GM06990 (cell line): ENCODE results near the gene SP7.
A peak's percentile ranks its signal among the peaks of the same experiment; 100 is the strongest.

Source experiments
- DNase-seq: peaks from one replicate; pipeline ENCODE4 v3.0.0-alpha.2; 2011; ENCODE audit not compliant: insufficient read length; ENCODE audit errors: extremely low read depth
- H3K27me3 ChIP-seq: replicated peaks from 2 replicates; pipeline ENCODE4 v1.6.0; 2011; ENCODE audit warnings: low read length; ENCODE audit not compliant: control insufficient read depth, insufficient read depth
- H3K36me3 ChIP-seq: 2 replicates; pipeline ENCODE4 v1.5.1; 2011; ENCODE audit warnings: low read length; ENCODE audit not compliant: control insufficient read depth, insufficient read depth
- H3K4me3 ChIP-seq: replicated peaks from 2 replicates; pipeline ENCODE4 v1.5.1; 2011; ENCODE audit warnings: low read depth, mild to moderate bottlenecking, control low read depth, low read length
- TF ChIP-seq, protein P1 (sequence below): IDR thresholded peaks from 2 replicates; pipeline ENCODE4 v1.5.1; 2011; ENCODE audit warnings: low read length, control low read depth, mild to moderate bottlenecking, inconsistent platforms; ENCODE audit not compliant: insufficient read depth, poor library complexity, severe bottlenecking

The SP7 gene

DNA sequence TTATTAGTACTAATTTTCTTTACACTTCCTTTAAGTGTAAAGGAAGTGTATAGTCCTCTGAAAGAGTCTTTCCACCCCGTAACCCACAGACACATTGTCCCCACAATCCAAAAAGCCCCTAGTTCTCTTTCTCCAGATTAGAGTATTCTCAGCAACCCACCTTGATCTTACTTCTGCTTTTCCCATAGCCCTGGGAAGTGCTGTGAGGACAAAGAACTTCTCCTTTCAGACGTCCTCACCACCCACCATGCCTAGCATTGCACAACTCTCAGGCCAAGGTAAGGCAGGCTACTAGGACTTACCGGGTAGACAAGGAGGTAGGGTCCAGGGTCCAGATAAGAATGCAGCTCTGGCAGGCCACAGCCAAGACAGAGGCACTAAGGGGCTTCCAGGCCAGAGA is 22.2 kb downstream of the SP7 start:
- Histone ChIP-seq H3K36me3 (peaks cover 5% of the 10 kb centered on the region), H3K4me3 (no peak overlapping the region), H3K27me3 (no peaks in the 10 kb centered on the region)
- TF ChIP-seq, protein P1, sequence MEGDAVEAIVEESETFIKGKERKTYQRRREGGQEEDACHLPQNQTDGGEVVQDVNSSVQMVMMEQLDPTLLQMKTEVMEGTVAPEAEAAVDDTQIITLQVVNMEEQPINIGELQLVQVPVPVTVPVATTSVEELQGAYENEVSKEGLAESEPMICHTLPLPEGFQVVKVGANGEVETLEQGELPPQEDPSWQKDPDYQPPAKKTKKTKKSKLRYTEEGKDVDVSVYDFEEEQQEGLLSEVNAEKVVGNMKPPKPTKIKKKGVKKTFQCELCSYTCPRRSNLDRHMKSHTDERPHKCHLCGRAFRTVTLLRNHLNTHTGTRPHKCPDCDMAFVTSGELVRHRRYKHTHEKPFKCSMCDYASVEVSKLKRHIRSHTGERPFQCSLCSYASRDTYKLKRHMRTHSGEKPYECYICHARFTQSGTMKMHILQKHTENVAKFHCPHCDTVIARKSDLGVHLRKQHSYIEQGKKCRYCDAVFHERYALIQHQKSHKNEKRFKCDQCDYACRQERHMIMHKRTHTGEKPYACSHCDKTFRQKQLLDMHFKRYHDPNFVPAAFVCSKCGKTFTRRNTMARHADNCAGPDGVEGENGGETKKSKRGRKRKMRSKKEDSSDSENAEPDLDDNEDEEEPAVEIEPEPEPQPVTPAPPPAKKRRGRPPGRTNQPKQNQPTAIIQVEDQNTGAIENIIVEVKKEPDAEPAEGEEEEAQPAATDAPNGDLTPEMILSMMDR, result no peak
- no peak for DNase-seq

- TF ChIP-seq, protein P1, result no peak
- H3K36me3 ChIP-seq, result peaks cover 25% of the 10 kb centered on the region
- H3K4me3 ChIP-seq, result no peak overlapping the region
- H3K27me3 ChIP-seq, result no peaks in the 10 kb centered on the region
- DNase-seq, result no peak
Observed at GRCh38 chr12:53308276-53308675, 27.9 kb downstream of the SP7 start.

DNA sequence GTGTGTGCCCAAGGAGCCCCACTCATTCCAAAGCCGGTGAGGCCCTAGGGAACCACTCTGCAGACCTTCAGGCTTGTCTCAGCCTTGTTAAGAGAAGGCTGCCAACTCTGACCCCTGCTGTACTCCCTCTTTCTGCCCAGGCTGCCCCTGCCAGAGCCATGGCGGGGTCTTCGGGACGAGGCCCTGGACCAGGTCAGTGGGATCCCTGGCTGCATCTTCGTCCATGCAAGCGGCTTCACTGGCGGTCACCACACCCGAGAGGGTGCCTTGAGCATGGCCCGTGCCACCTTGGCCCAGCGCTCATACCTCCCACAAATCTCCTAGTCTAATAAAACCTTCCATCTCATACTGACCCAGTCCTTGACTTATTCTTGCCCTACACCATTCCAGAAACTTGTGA is 29.3 kb downstream of the SP7 start:
- DNase-seq, result no peak
- Histone ChIP-seq H3K36me3 (peaks cover 28% of the 10 kb centered on the region), H3K4me3 (no peak overlapping the region), H3K27me3 (no peaks in the 10 kb centered on the region)
- TF ChIP-seq, protein P1, result no peak

DNA sequence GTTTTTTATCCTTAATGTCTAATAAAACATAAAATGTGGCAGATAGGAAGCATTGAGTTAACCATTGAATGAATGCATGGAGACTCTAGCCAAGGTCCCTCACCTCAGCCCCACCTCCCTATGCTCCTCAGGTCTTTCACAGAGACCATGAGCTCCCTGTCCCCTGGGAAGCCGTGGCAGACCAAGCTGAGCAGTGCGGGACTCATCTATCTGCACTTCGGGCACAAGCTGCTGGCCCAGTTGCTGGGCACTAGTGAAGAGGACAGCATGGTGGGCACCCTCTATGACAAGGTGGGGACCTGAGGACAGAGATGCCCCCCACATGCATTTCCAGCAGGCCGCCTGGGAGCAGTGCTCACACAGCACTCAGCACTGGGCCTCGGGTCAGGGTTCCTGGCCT is 33.3 kb downstream of the SP7 start:
- Histone ChIP-seq H3K4me3 (no peak overlapping the region), H3K27me3 (no peaks in the 10 kb centered on the region), H3K36me3 (peaks cover 19% of the 10 kb centered on the region)
- DNase-seq, result no peak
- TF ChIP-seq, protein P1, result no peak

DNA sequence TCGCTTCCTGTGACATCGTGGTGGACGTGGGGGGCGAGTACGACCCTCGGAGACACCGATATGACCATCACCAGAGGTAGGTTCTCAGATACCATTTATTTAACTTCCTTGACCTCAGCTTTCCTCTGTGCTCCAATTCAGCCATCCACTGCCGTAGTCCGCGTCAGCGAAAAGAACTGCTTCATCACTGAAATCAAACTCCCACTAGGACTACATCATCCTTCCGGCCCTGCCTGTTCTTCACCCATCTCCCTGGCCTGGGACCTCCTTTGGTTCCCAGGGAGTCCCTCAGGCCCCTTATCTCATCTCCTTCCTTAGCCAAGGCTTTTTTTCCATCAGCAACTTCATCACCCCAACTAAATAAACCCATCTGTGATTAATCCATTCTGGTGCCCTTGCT is 36.0 kb downstream of the SP7 start:
- Histone ChIP-seq H3K27me3 (no peaks in the 10 kb centered on the region), H3K4me3 (peak overlapping the region; percentile 86), H3K36me3 (peaks cover 4% of the 10 kb centered on the region)
- TF ChIP-seq, protein P1, result no peak
- DNase-seq, result no peak

- H3K27me3 ChIP-seq, result no peaks in the 10 kb centered on the region
- TF ChIP-seq, protein P1, result peak; percentile 26
- peak within 1 kb of the TSS; percentile 86 for H3K4me3 ChIP-seq
- DNase-seq, result peak; percentile 88
- peaks cover 3% of the 10 kb centered on the region; the same call in 1 of the 2 replicates for H3K36me3 ChIP-seq
Observed at GRCh38 chr12:53299454-53300180, 36.5 kb downstream of the SP7 start, which contains the start of gene MYG1. MYG1 (plus strand) TSS chr12:53299695; CDS start chr12:53299738, 43 bp downstream.
